GM12873 (cell line): Measurements from ENCODE around the gene SPA17.

ENCODE experiments used
- CTCF ChIP-seq: IDR thresholded peaks from 2 replicates; pipeline ENCODE4 v1.5.1; 2012; ENCODE audit warnings: low read depth, mild to moderate bottlenecking, moderate library complexity, low read length, control low read depth; ENCODE audit not compliant: insufficient read depth; ENCODE audit errors: missing control alignments

SPA17 gene

GRCh38 chr11:124667601-124668000 is 6.1 kb upstream of the SPA17 start:
- TF ChIP-seq CTCF = no peak

- peak; percentile 84 for TF ChIP-seq CTCF
Observed at GRCh38 chr11:124669193-124669592, 4.5 kb upstream of the SPA17 start.

- TF ChIP-seq CTCF = no peak
Observed at GRCh38 chr11:124670732-124671131, 3.0 kb upstream of the SPA17 start.

GRCh38 chr11:124672536-124673215 is 1.0 kb upstream of the SPA17 start:
- TF ChIP-seq CTCF = no peak

GRCh38 chr11:124674168-124674517 is 439 bp downstream of the SPA17 start:
- no peak for TF ChIP-seq CTCF

GRCh38 chr11:124674571-124674970 is 867 bp downstream of the SPA17 start:
- TF ChIP-seq CTCF = no peak

- no peak for TF ChIP-seq CTCF
Observed at GRCh38 chr11:124676386-124676785, 2.7 kb downstream of the SPA17 start.
